Testis (tissue), 5 donors: ENCODE results near the gene CEBPG. TPM values are rescaled to one million over a fixed set of nuclear protein-coding genes. Genes with fewer than 3 reads are reported as not detected.

ENCODE experiments used
- DNase-seq: peaks from one replicate; pipeline ENCODE4 v3.0.0-alpha.2; 2019
- H3K27ac ChIP-seq, 2 donors: fragments of 200-600 bp; sonication (generic); one replicate each; pipeline ENCODE4 v1.5.1; 2019
- H3K27me3 ChIP-seq: fragments of 200-600 bp; sonication (generic); one replicate; pipeline ENCODE4 v1.5.1; 2019
- H3K36me3 ChIP-seq: fragments of 200-600 bp; sonication (generic); one replicate; pipeline ENCODE4 v1.5.1; 2017; ENCODE audit warnings: low read depth; ENCODE audit errors: missing control alignments
- H3K4me1 ChIP-seq: fragments of 200-600 bp; sonication (generic); one replicate; pipeline ENCODE4 v1.5.1; 2019
- H3K4me3 ChIP-seq, 2 donors: fragments of 200-600 bp; sonication (generic); one replicate each; pipeline ENCODE4 v1.5.1; 2017 to 2019
- H3K9me3 ChIP-seq: fragments of 200-600 bp; sonication (generic); one replicate; pipeline ENCODE4 v1.5.1; 2017
- POLR2A ChIP-seq: fragments of 450-650 bp; IDR thresholded peaks from one replicate; pipeline ENCODE4 v1.6.1; 2017; ENCODE audit warnings: antibody characterized with exemption, mild to moderate bottlenecking, moderate library complexity
- WGBS, 2 donors: methylation state at CpG; one replicate each; pipeline ENCODE4 v1.1.5; 2018; 5-methylcytosine and 5-hydroxymethylcytosine counted together
- intact Hi-C: fragments of 100-400 bp; cut with DNase I; formaldehyde crosslinking; loops from one replicate; pipeline ENCODE4 v1.15.1; 2023; ENCODE audit warnings: low total_unique reads
- long read RNA-seq, 2 donors: transcript quantifications; one replicate each; lab custom pipeline, GENCODE V29; 2026
- polyA plus RNA-seq: library from polyadenylated mRNA; stranded (reverse); fragments of 350-450 nt; fragmentation: Illumina TruSeq; extraction: RNeasy Lipid Tissue Mini Kit (QIAGEN cat#74804); gene quantifications from one replicate; pipeline ENCODE4 v1.2.3, GENCODE V29; 2014; ENCODE audit warnings: low read depth, low replicate concordance; ENCODE audit not compliant: insufficient read depth
- total RNA-seq, 2 donors: library from RNA; depleted of rRNA; stranded (reverse); fragments of >200 nt; gene quantifications; one replicate each; pipeline ENCODE4 v1.2.3, GENCODE V29; 2016
- TF ChIP-seq, protein P1 (sequence below), 3 experiments: fragments of 450-650 bp in 2 of 3; fragments of 200-600 bp in 1 of 3; sonication (generic) in 1 of 3; IDR thresholded peaks; one replicate each; pipeline ENCODE4 v1.5.1; 2016 to 2019; ENCODE audit warnings: antibody characterized with exemption in 3 of 3, mild to moderate bottlenecking in 2 of 3, moderate library complexity in 1 of 3

CEBPG gene
- 10 to 100 TPM; 20.8 to 20.9 TPM for total RNA-seq
- 24.3 TPM for polyA plus RNA-seq
- long read RNA-seq, donor 1, full-length matches to known transcripts = 19 of 19 reads
- long read RNA-seq, donor 1, partial matches to known transcripts = 0 of 19 reads
- long read RNA-seq, donor 1, other reads (novel, unspliced or antisense) = 0 of 19 reads
- long read RNA-seq, donor 2, full-length matches to known transcripts = 11 of 18 reads
- long read RNA-seq, donor 2, partial matches to known transcripts = 7 of 18 reads
- long read RNA-seq, donor 2, other reads (novel, unspliced or antisense) = 0 of 18 reads

DNA sequence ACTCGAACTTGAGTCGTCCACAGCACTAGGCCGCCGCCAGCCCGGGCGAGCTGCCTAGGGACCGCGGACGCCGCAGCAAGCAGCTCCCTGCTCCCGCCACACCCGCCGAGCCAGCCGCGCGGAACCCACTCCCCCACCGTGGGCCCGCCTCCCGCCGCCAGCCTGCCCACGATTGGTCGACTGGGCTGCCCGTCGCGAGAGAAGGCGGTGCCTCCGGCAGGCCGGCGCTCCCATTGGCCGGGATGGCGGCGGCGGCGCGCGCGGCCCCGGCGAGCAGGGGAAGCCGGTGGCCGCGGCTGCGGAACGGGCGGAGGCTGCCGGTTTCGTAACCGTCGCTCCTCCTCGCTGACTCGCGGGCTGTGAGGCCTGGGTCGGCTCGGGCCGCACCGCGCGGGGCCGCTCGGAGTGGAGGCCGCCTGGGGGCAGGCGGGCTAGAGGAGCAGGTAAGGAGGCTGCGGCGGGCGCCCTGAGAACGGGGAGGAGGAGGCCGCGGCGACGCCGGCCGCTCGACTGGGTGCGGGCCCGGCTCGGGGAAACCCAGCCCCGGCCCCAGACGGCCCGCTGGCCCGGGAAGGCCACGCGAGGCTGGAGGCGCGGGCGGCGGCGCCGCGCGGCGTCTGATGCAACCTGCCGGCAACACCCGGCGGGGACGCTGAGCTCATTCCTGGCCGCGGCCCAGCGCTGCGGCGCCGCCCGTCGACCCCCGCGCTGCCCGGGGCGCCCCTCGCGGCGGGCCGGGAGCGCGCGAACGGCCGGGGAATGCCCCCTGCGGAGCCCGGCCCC, at the start of gene CEBPG:
CEBPG (plus strand) TSS at position 257 of the 783 bp plus-strand sequence. CDS start 5,531 bp downstream, outside the sequence.
- no peaks in the 10 kb centered on the region for H3K27me3 ChIP-seq
- H3K9me3 ChIP-seq = no peaks in the 10 kb centered on the region
- peaks cover 17% of the 10 kb centered on the region for H3K4me1 ChIP-seq
- intact Hi-C loops = no loop called here
- peak; percentile 95 for DNase-seq
- H3K4me3 ChIP-seq = peak within 1 kb of the TSS; percentile 84 to 96
- peak; percentile 61 for TF ChIP-seq POLR2A
- TF ChIP-seq, protein P1, sequence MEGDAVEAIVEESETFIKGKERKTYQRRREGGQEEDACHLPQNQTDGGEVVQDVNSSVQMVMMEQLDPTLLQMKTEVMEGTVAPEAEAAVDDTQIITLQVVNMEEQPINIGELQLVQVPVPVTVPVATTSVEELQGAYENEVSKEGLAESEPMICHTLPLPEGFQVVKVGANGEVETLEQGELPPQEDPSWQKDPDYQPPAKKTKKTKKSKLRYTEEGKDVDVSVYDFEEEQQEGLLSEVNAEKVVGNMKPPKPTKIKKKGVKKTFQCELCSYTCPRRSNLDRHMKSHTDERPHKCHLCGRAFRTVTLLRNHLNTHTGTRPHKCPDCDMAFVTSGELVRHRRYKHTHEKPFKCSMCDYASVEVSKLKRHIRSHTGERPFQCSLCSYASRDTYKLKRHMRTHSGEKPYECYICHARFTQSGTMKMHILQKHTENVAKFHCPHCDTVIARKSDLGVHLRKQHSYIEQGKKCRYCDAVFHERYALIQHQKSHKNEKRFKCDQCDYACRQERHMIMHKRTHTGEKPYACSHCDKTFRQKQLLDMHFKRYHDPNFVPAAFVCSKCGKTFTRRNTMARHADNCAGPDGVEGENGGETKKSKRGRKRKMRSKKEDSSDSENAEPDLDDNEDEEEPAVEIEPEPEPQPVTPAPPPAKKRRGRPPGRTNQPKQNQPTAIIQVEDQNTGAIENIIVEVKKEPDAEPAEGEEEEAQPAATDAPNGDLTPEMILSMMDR (IDR thresholded peaks at IDR 0.05) = no peak
- no peaks in the 10 kb centered on the region for H3K36me3 ChIP-seq
- WGBS, 2 donors = 0% methylated on average over 27 to 60 of the region's 118 CpGs
- H3K27ac ChIP-seq = peak within 1 kb of the TSS; percentile 92 to 97

DNA sequence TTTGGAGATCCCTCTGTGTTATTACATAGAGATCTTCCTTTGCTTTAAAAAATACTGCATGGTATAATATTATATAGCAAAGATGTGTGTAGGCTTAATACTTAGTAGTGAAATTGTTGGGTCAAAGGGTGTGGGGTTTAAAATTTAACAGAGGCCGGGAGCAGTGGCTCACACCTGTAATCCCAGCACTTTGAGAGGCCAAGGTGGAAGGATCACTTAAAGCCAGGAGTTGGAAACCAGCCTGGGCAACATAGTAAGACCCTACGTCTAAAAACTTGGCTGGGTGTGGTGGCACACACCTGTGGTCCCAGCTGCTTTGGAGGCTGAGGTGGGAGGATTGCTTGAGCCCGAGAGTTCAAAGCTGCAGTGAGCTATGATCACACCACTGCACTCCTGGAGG, 48.9 kb upstream of the CEBPG start:
- WGBS, 2 donors = 85 to 91% methylated on average over 3 of the region's 3 CpGs
- H3K27me3 ChIP-seq = no peaks in the 10 kb centered on the region
- no peaks in the 10 kb centered on the region for H3K4me1 ChIP-seq
- H3K36me3 ChIP-seq = no peaks in the 10 kb centered on the region
- no peak overlapping the region for H3K4me3 ChIP-seq
- intact Hi-C loops = no loop called here
- no peaks in the 10 kb centered on the region for H3K9me3 ChIP-seq
- no peak for DNase-seq
- no peak for TF ChIP-seq POLR2A
- TF ChIP-seq, protein P1 (IDR thresholded peaks at IDR 0.05) = no peak
- H3K27ac ChIP-seq = no peak overlapping the region

DNA sequence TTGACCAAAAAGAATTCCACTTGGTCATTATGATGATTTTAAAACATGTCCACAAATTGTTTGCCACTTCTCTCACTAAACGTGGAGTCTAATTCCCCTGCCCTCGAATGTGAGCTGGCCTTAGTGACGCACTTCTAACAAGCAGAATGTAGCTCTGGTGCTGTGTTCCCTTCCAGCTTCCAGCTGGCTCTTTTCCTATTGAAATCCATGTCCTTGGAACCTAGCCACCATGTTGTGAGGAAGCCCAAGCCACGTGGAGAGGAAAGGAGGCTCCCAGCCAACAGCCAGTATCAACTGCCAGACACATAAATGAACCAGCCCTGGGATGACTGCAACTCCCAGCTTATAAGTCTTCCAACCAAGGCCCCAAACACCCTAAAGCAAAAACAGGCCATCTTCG, 47.6 kb upstream of the CEBPG start:
- intact Hi-C loops = no loop called here
- H3K27ac ChIP-seq = no peak overlapping the region
- no peaks in the 10 kb centered on the region for H3K9me3 ChIP-seq
- no peaks in the 10 kb centered on the region for H3K27me3 ChIP-seq
- no peak for TF ChIP-seq POLR2A
- H3K36me3 ChIP-seq = no peaks in the 10 kb centered on the region
- WGBS, 2 donors = 61 to 64% methylated on average over 5 of the region's 5 CpGs
- no peaks in the 10 kb centered on the region for H3K4me1 ChIP-seq
- no peak for DNase-seq
- no peak overlapping the region for H3K4me3 ChIP-seq

DNA sequence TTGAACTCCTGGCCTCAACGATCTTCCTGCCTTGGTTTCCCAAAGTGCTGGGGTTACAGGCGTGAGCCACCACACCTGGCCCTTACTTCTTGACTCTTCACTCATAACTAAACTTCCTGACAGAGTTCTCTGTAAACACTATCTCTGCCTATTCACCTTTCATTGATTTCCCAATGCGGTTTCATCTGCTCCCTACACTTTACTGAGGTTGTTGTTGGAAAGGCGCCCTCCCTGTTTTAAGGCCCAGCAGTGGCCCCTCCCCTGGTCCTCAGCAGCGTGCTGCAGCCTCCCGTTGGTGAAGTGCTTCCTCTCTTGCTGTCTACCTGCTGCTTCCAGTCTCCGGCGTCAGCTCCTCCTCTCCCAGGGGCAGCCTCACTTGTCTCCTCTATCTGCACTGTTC, 44.4 kb upstream of the CEBPG start:
- Histone ChIP-seq H3K4me3 (no peak overlapping the region), H3K9me3 (no peaks in the 10 kb centered on the region), H3K27me3 (no peaks in the 10 kb centered on the region), H3K27ac (no peak overlapping the region), H3K4me1 (no peaks in the 10 kb centered on the region), H3K36me3 (no peaks in the 10 kb centered on the region)
- WGBS, 2 donors = 66 to 72% methylated on average over 8 of the region's 8 CpGs
- intact Hi-C loops = no loop called here
- TF ChIP-seq, protein P1 (IDR thresholded peaks at IDR 0.05) = no peak
- no peak for TF ChIP-seq POLR2A
- DNase-seq = no peak

DNA sequence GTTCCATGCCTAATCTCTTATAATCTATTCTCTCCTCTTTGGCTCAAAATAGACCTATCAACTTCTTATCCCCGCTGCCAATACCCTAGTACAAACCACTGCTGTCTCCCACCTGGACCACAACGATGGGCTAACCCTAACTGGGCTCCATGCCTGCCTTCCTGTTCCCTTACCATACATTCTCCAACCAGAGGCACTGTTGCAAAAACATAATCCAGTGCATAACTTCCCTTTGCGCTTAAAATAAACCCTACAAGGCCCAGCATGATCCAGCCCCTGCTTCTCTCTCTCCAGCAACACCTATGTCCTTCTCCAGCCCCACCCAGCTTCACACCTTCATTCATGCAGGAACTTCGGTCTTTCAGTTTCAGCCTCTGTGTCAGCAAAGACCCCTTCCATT, 43.8 kb upstream of the CEBPG start:
- intact Hi-C loops = no loop called here
- Histone ChIP-seq H3K27ac (no peak overlapping the region), H3K27me3 (no peaks in the 10 kb centered on the region), H3K4me1 (no peaks in the 10 kb centered on the region), H3K4me3 (no peak overlapping the region), H3K9me3 (no peaks in the 10 kb centered on the region), H3K36me3 (no peaks in the 10 kb centered on the region)
- TF ChIP-seq, protein P1 (IDR thresholded peaks at IDR 0.05) = no peak
- no peak for TF ChIP-seq POLR2A
- DNase-seq = no peak
- 79 to 80% methylated on average over 4 of the region's 4 CpGs for WGBS, 2 donors
